GM10266 (cell line): ENCODE results near the gene TNFAIP1.
A peak's percentile ranks its signal among the peaks of the same experiment; 100 is the strongest.
"Not testable (repeated sequence)": the region's sequence is repeated elsewhere in the genome, so short reads cannot be mapped to it uniquely, and the experiment has no call there.

ENCODE experiments used
- DNase-seq: peaks from one replicate; pipeline ENCODE4 v3.0.0; 2012; ENCODE audit errors: extremely low spot score
- CTCF ChIP-seq: IDR thresholded peaks from 2 replicates; pipeline ENCODE4 v1.5.1; 2012; ENCODE audit warnings: mild to moderate bottlenecking, low read depth; ENCODE audit not compliant: control insufficient read depth, insufficient read depth; ENCODE audit errors: missing control alignments

The TNFAIP1 gene

GRCh38 chr17:28334171-28334570 lies 1.4 kb upstream of the TNFAIP1 start:
- DNase-seq = no peak

GRCh38 chr17:28334666-28335200 lies 828 bp upstream of the TNFAIP1 start:
- no peak for DNase-seq
- TF ChIP-seq CTCF = peak; percentile 17

More at GRCh38 chr17:28334171-28334570, 1.4 kb upstream of the TNFAIP1 start:
- no peak for TF ChIP-seq CTCF

- DNase-seq = no peak
- no peak for TF ChIP-seq CTCF
Observed at GRCh38 chr17:28335959-28336871, 654 bp downstream of the TNFAIP1 start.

GRCh38 chr17:28338056-28338768 lies 2.7 kb downstream of the TNFAIP1 start:
- TF ChIP-seq CTCF = no peak
- DNase-seq = no peak

GRCh38 chr17:28338769-28339212 lies 3.2 kb downstream of the TNFAIP1 start:
- not testable (repeated sequence) for DNase-seq

GRCh38 chr17:28339431-28339830 lies 3.9 kb downstream of the TNFAIP1 start:
- no peak for DNase-seq
- no peak for TF ChIP-seq CTCF

GRCh38 chr17:28340374-28340773 lies 4.8 kb downstream of the TNFAIP1 start:
- no peak for TF ChIP-seq CTCF
- DNase-seq = no peak
